Retinal pigment epithelial cell (primary cell): ENCODE measurements around the gene TICRR.

Source experiments
- DNase-seq: peaks from one replicate; pipeline ENCODE4 v3.0.0-alpha.2; 2010; ENCODE audit warnings: low read depth
- H3K4me3 ChIP-seq: 2 replicates; pipeline ENCODE4 v1.5.1; 2011; ENCODE audit warnings: mild to moderate bottlenecking, low read length, control low read depth, moderate library complexity
- CTCF ChIP-seq: conservative IDR thresholded peaks from 2 replicates; pipeline ENCODE4 v1.5.1; 2011; ENCODE audit warnings: low read depth, low read length, control low read depth, inconsistent platforms

Gene TICRR

DNA sequence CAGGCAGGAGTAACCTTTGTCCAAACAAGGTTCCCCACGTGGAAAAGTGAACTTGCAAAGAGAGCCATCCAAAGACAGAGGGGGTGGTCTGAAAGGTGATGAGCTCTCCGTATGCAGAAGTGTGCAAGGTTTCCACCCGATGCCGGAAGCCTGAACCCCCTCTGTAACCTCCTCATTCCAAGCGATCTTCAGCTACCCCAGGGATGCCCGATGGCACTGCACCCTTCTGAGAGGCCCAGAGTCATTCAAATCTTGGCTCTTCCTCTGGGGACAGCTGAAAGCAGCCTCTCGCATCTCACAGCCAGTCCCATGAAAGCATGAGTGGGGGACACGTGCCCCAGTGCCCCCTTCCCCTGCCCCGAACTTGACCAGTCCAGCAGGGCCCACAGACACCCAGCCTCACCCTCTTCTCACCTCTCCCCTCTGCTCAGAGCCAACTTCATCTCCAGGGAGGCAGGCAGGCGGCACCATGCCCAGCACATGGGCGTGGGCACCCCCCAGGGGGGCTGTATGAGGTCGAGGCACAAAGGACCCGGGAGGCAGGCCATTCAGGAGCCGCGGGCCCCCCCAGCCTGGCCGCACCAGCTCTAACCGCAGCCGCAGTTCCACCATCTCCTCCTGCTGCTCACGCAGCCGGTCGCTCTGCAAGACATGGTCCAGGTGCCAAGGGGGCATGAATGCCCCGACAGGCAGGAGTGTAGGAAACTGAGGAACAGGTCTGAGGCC lies 71.3 kb downstream of the TICRR start:
- H3K4me3 ChIP-seq = no peak overlapping the region
- DNase-seq = no peak
- no peak for TF ChIP-seq CTCF

- TF ChIP-seq CTCF = peak; percentile 97
- DNase-seq = no peak
- H3K4me3 ChIP-seq = no peak overlapping the region
These were observed 72.1 kb downstream of the TICRR start for GRCh38 chr15:89647191-89647851.

DNA sequence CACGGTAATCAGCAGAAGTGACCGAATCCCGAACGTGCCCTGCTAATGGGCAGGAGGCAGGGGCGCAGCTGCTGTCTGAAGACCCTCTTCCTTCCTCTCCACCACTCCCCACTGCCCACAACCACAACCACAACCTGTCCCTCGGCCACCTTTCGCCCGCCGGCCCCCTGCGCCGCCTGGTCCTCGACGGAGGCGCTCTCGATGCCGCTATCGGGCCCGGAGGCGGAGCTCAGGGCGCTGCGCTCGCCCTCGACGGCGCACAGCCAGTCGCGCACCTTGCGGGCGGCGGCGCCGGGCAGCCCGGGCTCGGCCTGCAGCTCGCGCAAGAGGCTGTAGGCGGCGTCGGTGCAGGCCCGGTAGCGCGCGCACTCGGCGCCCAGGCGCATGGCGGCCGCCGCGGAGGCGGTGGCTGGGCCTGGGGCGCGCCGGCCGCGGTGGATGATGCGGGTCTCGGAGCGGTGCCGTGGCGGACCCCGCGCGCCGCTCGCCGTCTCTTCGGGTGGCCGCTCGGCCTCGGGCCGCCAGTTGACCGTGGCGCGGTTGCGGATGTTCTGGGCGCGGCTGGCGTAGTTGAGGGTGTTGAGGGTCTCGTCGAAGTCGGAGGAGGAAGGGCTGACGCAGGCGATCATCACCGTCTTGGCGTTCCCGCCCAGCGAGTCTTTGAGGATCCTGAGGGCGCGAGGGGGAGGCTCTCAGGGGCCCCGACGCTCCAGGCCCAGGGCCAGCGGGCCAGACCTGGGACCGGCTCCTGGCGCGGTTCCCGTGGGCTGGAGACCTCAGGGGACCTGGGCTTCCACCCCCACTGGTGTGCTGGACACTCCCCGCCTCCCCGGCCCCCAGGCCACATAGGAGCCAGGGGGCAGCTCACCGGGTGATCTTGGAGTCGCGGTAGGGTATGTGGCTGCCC lies 73.1 kb downstream of the TICRR start:
- no peak for DNase-seq
- TF ChIP-seq CTCF = no peak
- H3K4me3 ChIP-seq = no peak overlapping the region

DNA sequence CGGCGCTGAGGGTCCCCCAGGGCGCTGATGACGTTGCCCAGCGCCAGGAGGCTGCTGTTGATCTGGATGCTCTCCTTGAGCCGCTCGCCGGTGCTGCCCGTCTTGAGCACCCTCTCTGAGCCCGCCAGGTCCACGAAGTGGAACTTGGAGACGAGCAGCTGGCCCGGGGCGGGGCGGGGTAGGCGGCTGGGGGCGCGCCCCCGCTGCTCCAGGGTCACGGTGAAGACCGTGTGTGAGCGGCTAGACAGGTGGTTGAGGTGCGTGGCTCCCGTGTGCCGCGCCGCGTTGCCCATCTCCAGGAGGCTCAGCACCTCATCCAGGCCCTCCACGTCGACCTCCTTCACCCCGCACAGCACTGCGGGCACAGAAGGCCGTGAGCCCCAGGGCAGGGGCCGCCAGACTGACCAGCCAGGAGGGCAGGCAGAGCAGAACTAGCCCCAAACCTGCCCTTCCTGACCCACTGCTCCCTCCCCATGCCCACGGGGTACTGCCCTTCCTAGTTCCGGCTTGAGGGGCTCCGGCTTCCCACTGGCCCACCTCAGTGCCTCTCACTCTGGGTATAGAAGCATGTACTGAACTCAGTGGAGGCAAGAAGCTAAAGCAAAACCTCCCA lies 73.8 kb downstream of the TICRR start:
- no peak overlapping the region for H3K4me3 ChIP-seq
- no peak for TF ChIP-seq CTCF
- no peak for DNase-seq

DNA sequence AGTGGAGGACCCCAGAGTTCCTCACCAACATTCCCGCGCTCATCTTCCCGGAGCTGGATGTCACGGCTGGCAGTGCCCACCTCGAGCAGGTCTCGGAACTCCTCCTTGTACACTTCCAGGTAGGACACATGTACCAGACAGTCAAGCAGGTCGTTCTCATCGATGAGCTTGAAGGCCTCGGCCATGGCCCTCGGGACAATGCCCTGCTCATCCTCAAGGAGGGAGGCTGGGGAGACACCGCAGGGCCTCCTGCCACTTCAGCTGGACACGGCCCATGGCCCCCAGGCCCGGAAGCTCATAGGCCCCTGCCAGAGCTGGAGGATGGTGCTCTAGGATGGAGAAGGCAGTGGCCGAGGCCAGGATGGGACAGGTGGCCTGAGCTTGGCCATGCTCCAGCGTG lies 74.4 kb downstream of the TICRR start:
- H3K4me3 ChIP-seq = no peak overlapping the region
- no peak for TF ChIP-seq CTCF
- DNase-seq = no peak

DNA sequence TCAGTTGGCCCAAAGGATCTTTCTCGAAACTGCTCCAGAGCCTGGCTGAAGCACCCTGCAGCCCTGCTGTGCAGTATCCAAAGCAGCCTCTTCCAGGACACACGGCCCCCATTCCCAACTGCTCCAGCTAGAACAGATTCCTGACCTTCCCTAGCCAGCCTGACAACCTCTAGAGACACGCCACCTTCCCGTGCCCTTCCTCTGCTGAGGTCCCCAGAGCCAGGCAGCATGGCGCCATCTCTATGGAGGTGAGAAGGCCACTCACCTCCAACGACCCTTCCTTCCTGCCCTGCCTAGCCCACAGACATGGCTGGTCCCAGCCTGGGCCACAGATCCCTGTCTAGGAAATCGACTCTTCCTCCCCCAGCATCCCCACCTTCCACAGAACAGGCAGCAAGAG lies 76.9 kb downstream of the TICRR start:
- no peak for DNase-seq
- no peak overlapping the region for H3K4me3 ChIP-seq
- TF ChIP-seq CTCF = no peak
